ENCODE measurements around the gene CPT1B.

Gene CPT1B

DNA sequence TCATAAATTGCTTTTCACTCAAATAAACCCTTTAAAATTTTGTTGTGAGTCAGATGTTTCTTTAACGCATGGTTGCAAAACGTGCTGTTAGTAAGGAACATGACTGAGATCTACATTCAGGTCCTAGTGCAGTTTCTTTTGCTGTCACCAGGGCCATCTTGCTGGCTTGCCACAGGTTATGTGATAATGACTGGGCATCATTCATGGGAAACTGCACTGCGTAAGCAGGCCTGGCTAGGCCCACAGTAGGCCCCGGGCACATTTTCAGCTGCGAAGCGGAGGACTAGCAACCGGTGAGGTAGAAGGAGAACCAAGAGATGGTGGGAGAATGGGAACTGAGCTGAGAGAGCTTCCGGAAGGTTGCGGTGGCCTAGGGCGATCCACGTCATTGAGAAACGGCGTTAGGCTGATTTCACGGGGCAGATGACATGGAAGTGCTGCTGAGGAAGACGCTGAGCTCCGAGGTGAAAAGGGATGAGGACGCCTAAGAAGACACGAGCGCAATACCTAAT is 35.8 kb downstream of the CPT1B start:
- TF ChIP-seq GATA3 (IDR thresholded peaks at IDR 0.05; ENCODE audit: low read depth, low read length), result no peak
- TF ChIP-seq GATA2 (IDR thresholded peaks at IDR 0.05; ENCODE audit: low read depth, low read length), result no peak

- no peak for TF ChIP-seq GATA2 (IDR thresholded peaks at IDR 0.05; ENCODE audit: low read depth, low read length)
- no peak for TF ChIP-seq GATA3 (IDR thresholded peaks at IDR 0.05; ENCODE audit: low read depth, low read length)
Measured at GRCh38 chr22:50540381-50540780, 37.8 kb downstream of the CPT1B start.

GRCh38 chr22:50537765-50538164 is 40.5 kb downstream of the CPT1B start:
- TF ChIP-seq GATA2 (IDR thresholded peaks at IDR 0.05; ENCODE audit: low read depth, low read length), result no peak
- no peak for TF ChIP-seq GATA3 (IDR thresholded peaks at IDR 0.05; ENCODE audit: low read depth, low read length)

DNA sequence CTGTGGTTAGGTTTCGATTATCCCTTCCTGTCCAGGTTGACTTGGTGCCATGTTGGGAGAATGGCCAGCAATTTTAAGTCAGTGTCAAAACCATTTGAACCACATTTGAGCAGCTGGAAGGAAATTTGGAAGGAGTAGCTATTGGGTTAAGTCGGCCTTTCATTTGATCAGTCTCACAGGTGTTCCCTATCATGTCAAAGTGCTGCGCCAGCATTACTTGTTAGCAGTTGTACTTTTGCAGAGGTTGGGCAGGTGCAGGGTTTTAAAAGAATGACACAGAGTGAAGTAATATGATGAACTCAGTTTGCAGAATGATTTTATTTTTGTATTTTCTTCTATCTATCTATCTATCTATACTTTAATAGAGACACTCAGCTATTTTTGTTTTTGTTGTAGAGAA is 42.0 kb downstream of the CPT1B start:
- TF ChIP-seq GATA2 (IDR thresholded peaks at IDR 0.05; ENCODE audit: low read depth, low read length), result no peak
- TF ChIP-seq GATA3 (IDR thresholded peaks at IDR 0.05; ENCODE audit: low read depth, low read length), result no peak

- TF ChIP-seq GATA3 (IDR thresholded peaks at IDR 0.05; ENCODE audit: low read depth, low read length), result no peak
- TF ChIP-seq GATA2 (IDR thresholded peaks at IDR 0.05; ENCODE audit: low read depth, low read length), result no peak
Measured at GRCh38 chr22:50535113-50535512, 43.1 kb downstream of the CPT1B start.

GRCh38 chr22:50532824-50533796 is 45.1 kb downstream of the CPT1B start:
- TF ChIP-seq GATA2 (IDR thresholded peaks at IDR 0.05; ENCODE audit: low read depth, low read length), result no peak
- TF ChIP-seq GATA3 (IDR thresholded peaks at IDR 0.05; ENCODE audit: low read depth, low read length), result no peak

DNA sequence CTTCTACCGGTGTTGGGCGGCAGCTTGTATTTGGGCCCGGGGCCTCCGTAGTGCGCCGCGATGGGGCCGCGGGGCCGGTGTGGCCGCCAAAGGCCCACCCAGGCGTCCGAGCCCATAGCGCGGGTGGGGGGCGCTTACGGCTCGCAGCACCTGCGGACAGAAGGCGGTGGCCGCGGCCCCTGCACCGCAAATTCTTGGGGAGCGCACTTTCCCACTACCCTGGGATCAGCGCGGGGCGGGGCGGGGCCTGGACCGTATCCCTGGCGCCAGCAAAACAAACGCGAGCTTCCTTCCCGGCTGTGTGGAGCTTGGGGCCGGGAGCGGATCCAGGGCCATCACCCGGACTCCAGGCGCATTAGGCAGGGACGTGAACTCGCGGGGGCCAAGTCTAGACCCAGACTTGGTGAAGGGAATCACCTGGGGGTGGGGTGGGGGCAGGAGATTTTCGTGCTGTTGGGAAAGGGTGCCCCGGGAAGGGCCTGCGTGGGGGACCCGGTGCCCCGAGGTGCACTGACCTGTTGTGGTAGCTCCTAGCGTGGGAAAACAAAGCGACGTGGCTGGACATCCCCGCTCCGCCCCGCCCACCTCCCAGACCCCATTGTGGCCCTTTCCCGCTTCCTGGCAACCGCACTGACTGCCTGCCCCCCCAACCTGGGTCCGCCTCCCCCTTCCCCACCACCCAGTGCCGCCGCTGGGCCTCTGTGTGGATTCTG is 46.1 kb downstream of the CPT1B start:
- no peak for TF ChIP-seq GATA3 (IDR thresholded peaks at IDR 0.05; ENCODE audit: low read depth, low read length)
- TF ChIP-seq GATA2 (IDR thresholded peaks at IDR 0.05; ENCODE audit: low read depth, low read length), result no peak

DNA sequence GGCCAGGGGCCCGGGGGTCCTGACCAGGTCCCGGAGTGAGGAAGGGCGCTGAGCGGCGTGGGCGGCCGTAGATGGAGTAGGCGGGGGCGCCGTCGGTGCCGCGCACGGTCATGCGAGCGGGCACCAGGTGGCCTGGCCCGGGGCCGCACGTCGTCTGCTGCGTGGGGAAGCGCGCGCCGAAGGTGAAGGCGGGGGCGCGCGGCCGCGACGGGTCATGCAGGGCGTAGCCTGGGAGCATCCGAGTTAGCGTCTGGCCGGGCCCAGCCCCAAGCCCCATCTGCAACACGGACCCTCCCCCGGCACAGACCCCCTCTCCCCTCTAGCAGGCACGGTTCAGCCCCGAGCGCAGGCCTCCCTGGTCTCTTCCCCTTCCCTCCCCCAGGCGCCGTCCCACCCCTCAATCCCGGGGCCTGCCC is 46.7 kb downstream of the CPT1B start:
- TF ChIP-seq GATA2 (IDR thresholded peaks at IDR 0.05; ENCODE audit: low read depth, low read length) (no peak), GATA3 (IDR thresholded peaks at IDR 0.05; ENCODE audit: low read depth, low read length) (no peak)

DNA sequence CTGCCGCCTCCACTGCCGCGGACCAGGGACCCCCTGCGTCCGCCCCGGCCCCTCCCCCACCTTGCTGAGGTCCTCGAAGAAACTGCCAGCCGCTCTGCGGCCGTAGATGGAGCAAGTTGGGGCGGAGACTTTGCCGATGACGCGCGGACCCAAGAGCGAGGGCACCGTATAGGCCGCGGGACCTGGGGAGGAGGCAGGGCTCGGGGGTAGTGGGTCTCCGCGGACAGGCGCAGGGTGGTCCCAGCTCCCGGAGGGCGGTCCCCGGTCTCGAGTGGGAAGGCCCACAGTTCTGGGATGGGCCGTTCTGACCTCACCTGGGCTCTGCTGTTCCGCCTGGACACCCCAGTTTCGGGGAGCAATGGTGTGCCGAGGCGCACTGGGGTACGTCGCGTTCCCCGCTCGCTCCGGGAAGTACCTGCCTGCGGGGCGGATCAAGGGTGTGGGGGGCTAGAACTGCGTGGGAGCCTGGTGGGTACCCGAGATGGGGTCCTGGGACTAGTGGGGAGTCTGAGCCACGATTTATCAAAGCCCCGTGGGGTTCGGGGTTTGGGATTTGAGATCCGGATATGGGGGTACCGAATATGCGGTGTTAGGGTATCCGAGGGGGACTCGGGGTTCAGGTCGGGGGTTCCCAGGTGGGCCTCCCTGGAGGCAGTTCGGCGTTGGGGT is 47.2 kb downstream of the CPT1B start:
- no peak for TF ChIP-seq GATA3 (IDR thresholded peaks at IDR 0.05; ENCODE audit: low read depth, low read length)
- no peak for TF ChIP-seq GATA2 (IDR thresholded peaks at IDR 0.05; ENCODE audit: low read depth, low read length)

DNA sequence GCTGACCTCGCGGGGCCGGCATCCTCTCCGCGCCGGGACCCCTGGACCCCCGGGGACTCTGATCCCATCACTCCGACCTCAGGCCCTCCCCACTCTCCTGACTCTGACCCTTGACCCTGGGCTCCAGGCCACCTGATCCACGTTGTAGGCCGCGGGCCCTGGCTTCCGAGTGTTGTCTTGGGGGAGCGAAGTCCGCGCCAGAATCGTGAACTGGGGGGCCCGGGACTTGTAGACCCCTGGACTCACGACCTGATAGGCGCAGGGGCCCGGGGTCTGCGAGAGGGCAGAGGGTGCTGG is 47.7 kb downstream of the CPT1B start:
- TF ChIP-seq GATA3 (IDR thresholded peaks at IDR 0.05; ENCODE audit: low read depth, low read length) (no peak), GATA2 (IDR thresholded peaks at IDR 0.05; ENCODE audit: low read depth, low read length) (no peak)

DNA sequence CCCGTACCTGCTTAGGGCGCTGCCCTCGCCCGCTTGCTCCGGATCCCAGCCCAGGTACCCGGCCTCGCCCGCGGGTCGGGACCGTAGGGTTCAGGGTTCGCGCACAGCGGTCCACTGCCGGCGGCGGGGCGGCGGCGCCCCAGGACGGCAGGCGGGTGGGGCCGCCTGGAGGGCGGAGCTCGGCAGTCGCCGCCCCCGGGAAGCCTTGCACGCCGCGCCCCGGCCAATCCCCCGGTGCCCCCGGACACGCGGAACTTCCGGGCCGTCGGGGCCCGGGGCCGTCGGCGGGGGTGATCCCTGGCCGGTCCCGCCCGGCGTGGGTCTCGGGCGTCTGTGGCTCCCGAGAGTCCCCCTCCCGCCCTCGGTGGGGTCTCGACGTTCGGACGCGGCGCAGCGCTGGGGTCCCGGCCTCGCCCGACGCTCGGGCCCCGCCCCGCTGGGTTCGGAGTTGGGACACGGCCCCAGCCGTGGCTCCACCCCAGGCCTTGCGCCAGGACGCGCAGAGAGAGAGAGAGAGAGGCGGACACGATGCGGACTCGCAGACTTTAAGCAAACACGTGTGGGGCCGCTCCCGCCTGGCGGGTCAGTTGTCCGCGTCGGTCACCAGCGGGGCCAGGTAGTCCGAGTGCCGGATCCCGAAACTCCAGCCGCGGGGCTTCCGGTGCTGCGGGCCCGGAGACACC is 48.2 kb downstream of the CPT1B start, which contains the start of gene TYMP:
Gene TYMP, minus strand, starts transcription at position 116 of the 683 bp plus-strand sequence. CDS start 303 bp downstream, outside the sequence.
- TF ChIP-seq GATA3 (IDR thresholded peaks at IDR 0.05; ENCODE audit: low read depth, low read length) (no peak), GATA2 (IDR thresholded peaks at IDR 0.05; ENCODE audit: low read depth, low read length) (no peak)

- TF ChIP-seq GATA3 (IDR thresholded peaks at IDR 0.05; ENCODE audit: low read depth, low read length) (no peak), GATA2 (IDR thresholded peaks at IDR 0.05; ENCODE audit: low read depth, low read length) (no peak)
Measured at GRCh38 chr22:50529416-50529896, 48.8 kb downstream of the CPT1B start.

DNA sequence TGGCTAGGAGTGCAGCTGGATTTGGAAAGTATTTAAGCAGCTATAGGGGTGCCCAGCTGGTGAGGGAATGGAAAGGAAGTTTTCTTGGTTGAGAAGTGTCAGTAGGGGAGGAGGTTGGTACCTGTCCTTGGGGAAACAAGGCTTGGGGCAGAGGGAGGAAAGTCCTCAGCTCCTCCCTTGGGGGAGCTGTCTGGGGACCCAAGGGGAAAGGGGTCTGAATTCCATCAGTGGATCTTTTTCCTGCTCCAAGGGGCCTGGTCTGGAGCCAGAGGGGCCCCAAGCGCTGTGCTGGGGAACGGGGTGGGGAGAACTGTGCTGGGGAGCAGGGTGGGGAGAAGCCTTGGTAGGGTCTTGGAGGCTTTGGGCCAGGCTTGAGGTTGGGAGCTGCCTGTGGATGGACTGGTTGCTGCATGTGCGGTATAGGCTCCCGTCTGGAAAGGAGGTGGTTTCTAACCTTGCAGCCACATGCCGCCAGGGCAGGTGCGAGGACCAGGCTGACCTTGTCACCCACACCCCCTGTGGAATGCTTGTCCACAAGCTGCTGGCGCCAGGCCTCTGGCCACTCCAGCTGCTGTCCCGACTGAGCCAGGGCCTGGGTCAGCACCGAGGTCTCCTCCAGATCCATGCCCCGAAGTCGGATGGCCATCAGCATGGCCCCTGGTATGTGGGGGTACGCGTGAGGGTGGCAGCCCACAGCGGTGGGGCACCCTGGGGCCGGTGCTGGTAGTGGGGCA is 49.4 kb downstream of the CPT1B start:
- TF ChIP-seq GATA3 (IDR thresholded peaks at IDR 0.05; ENCODE audit: low read depth, low read length), result no peak
- no peak for TF ChIP-seq GATA2 (IDR thresholded peaks at IDR 0.05; ENCODE audit: low read depth, low read length)

Measured in SH-SY5Y (cell line).